Subcutaneous adipose tissue (tissue), 4 donors: Measurements from ENCODE around the gene GPR31. TPM values are rescaled to one million over a fixed set of nuclear protein-coding genes. Genes with fewer than 3 reads are reported as not detected.

Experiments
- total RNA-seq, 4 donors: library from RNA; depleted of rRNA; stranded (reverse); fragments of >200 nt; gene quantifications; one replicate each; pipeline ENCODE4 v1.1.0, GENCODE V29; 2016
- TF ChIP-seq, protein P1 (sequence below): fragments of 450-650 bp; IDR thresholded peaks from one replicate; pipeline ENCODE4 v1.5.1; 2016; ENCODE audit warnings: low read depth, mild to moderate bottlenecking, control low read depth, antibody characterized with exemption, moderate library complexity

GPR31 gene
- total RNA-seq, 4 donors from 2014 or later: not detected

DNA sequence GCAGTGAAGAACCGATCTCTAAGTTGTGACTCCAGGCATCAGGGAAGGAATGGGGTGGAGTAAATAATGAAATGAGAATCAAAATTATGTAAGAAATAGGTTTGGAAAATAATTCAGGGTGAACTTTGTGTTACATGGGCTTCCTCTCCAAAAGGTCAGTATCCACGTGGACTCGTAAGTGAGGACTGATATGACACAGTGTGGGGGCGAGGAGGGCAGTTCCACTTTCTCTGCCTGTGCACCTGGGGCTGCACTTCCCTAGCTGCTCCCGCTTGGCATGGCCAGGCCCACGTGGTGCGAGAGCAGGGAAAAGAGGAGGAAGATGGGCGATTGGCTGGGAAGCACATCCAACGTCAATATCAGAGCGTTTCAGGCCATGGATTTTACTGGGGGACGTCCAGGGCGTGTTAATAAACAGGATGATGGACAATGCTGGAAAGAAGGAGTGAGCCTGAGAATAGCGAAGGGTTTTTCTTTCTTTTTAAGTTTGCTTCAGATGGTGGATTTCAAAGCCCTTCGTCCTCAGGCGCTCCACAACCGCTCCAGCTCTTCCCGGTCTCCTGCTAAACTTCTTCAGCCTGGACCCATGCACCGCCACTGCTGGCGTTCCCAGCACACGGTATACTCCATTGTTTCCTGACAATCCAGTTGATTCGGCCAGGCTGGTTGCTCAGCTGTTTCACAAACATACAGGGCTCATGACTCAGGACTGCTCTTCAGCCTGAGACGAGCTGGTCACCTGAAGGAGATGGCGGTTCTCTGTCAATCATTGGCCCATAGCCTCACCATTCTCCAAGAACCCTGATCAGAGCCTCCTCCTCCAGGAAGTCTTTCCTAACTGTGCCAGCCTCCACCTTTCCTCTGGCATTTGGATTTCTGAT lies 23.1 kb downstream of the GPR31 start:
- TF ChIP-seq, protein P1, sequence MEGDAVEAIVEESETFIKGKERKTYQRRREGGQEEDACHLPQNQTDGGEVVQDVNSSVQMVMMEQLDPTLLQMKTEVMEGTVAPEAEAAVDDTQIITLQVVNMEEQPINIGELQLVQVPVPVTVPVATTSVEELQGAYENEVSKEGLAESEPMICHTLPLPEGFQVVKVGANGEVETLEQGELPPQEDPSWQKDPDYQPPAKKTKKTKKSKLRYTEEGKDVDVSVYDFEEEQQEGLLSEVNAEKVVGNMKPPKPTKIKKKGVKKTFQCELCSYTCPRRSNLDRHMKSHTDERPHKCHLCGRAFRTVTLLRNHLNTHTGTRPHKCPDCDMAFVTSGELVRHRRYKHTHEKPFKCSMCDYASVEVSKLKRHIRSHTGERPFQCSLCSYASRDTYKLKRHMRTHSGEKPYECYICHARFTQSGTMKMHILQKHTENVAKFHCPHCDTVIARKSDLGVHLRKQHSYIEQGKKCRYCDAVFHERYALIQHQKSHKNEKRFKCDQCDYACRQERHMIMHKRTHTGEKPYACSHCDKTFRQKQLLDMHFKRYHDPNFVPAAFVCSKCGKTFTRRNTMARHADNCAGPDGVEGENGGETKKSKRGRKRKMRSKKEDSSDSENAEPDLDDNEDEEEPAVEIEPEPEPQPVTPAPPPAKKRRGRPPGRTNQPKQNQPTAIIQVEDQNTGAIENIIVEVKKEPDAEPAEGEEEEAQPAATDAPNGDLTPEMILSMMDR: no peak

DNA sequence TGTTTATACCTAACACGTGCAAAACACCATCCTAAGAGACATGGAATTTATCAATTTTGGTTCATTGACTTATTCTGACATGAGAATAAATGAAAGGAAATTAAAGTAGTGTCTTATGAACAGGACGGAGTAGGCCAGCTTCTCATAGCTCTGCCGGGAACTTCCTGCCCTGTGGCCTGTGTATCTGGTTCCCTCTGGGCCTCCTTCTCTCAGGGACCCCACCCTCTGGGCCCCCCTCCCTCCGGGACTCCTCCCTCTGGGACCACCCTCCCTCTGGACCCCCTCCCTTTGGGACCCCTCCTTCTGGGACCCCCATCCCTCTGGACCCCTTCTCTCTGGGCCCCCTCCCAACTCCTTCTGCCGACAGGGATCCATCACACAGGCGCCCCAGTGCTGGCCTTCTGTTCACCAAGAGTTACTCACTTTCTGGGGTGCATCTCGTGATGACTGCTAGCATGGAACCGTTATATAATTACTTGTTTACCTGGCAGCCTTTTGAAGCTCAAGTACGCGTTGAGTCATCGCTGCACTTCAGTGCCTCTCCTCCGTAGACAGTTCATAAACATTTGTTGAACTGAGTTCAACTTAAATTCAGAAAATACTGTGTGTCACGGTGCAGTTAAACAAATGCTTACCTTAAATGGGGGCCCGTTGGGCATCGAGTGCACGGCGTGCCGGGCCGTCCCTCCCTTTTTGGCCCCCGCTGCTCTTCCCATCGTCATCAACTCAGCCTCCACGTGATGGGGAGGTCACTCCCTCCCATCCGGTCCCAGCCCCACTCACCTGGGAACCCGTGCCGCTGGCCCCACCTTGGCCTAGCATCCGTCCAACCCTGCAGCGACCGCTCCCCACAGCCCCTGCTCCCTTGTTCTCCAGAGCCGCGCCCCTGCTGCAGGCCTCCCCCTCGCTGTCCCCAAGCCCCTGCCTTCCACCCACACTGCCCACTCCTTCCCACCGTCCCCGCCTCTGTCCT lies 26.8 kb downstream of the GPR31 start:
- TF ChIP-seq, protein P1: no peak

DNA sequence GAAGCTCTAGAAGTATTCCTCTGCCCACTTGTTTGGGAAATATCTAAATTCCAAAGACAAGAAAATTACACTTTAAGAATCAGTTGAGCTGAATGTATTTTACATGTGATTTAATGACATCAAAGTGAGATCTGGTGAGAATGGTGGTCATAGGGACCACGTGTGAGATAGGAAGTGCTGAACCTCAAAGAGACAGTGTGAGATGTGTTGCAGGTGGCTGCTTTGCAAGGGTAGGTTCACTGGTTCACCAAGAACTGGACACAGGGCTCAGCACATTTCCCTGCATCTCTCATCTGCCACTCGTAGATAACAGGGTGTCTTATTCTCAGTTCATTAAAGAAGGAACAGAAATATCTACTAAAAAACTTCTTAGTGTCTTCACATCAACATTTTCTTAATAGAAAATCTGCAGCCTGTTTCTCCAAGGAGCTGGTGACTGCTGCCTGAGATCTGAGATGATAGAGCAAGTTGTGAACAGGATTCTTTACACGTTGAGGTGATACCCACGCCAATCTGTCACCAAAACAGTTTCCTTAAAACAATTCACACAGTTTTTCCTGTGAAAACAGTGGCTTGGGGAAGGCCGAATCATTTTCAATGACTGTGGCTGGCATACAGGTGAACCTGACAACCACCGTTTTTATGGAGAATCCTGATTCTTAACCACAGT lies 27.6 kb downstream of the GPR31 start:
- TF ChIP-seq, protein P1: no peak

DNA sequence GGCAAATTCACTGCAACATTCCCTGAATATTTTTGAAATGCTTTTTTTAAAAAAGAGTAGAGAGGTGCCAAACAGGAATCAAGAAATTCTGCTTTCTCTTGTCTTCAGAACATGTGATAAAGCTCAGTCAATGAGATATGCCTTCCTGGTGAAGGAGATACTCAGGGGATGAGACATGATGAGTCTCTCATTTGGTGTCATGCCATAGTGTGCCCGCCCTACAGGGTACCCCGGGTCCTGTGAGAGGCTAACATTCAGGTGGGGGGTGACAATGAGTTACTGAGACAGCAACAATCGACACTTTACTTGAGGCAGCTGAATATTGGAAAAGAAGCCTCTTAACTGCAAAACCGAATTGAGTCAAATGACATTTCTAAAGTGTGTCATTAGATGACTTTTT lies 28.2 kb downstream of the GPR31 start:
- TF ChIP-seq, protein P1: no peak

DNA sequence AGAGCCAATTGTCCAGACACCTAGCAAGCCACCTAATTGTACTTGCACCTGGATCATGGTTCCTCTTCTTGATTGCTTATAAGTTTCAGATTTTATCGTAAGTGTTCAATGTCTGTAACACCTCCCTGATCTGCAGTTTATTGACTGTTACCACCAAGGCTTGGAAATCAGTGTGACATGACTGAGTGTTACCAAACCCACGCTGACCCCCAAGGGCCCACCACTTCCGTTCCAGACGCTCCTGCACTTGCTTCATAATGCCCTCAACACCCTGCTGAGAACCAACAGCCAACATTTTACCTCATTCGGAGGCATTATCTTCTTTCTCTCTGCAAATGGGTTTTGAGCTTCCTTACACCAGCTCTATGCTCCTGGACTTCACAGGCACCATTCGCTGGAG lies 28.6 kb downstream of the GPR31 start:
- TF ChIP-seq, protein P1: no peak

DNA sequence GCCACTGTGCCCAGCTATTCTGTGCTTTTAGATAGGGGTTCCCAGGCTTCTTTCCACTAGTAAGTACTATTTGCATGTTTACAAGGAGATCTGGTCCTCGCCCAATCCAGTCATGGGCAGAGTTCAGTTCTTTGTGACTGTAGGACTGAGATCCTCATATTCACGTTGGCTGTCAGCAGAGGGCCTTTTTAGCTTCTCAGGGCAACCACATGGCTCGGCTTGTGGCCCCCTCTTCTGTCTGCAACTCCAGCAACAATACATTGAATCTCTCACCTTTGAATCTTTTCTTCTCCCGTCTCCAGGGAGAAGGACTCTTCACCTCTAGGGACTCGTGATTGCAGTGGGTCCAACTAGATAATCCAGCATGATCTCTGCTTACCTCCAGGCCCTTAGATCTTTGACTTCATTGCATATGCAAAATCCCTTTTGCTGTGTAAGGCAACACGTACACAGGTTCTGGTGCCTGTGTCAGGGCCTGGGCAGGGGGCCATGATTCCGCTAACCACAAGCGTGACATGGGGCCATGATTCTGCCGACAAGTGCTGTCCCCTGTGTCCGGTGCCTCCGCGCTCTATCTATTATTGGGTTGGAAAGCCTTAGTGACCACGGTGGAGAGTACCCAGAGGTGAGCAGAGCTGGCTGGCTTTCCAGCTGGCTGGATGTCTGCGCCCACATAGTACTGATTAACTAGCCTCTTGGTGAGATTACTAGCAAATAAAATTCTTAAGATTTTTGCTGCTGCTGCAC lies 29.8 kb downstream of the GPR31 start:
- TF ChIP-seq, protein P1: no peak
